Fibroblast of lung (primary cell): Measurements from ENCODE around the gene RTL3. TPM values are rescaled to one million over a fixed set of nuclear protein-coding genes. Genes with fewer than 3 reads are reported as not detected.

Experiments used
- DNase-seq, 2 donors: peaks; one replicate each; pipeline versions ENCODE4 v3.0.0 to v3.0.0-alpha.2; 2010; ENCODE audit warnings: low read depth in 2 of 2
- H2AFZ ChIP-seq: 2 replicates; pipeline ENCODE4 v1.5.1; 2012; ENCODE audit warnings: low read length, control low read depth, inconsistent platforms
- H3K27ac ChIP-seq: 2 replicates; pipeline ENCODE4 v1.5.1; 2011; ENCODE audit warnings: low read length, control low read depth; ENCODE audit not compliant: insufficient read depth
- H3K27me3 ChIP-seq: 2 replicates; pipeline ENCODE4 v1.5.1; 2011; ENCODE audit warnings: mild to moderate bottlenecking, low read length; ENCODE audit not compliant: control insufficient read depth, insufficient read depth
- H3K36me3 ChIP-seq: 2 replicates; pipeline ENCODE4 v1.5.1; 2011; ENCODE audit warnings: low read length; ENCODE audit not compliant: control insufficient read depth, insufficient read depth
- H3K4me1 ChIP-seq: 2 replicates; pipeline ENCODE4 v1.5.1; 2011; ENCODE audit warnings: low read length; ENCODE audit not compliant: control insufficient read depth, insufficient read depth; ENCODE audit errors: extremely low read depth
- H3K4me2 ChIP-seq: 2 replicates; pipeline ENCODE4 v1.5.1; 2011; ENCODE audit warnings: low read length, control low read depth; ENCODE audit not compliant: insufficient read depth; ENCODE audit errors: extremely low read depth
- H3K4me3 ChIP-seq, 4 experiments: fragments of 200-600 bp in 1 of 4; sonication (generic) in 1 of 4; replicated peaks in 1 of 4; 2 replicates each; pipeline ENCODE4 v1.5.1; 2011 to 2016; ENCODE audit warnings: low read length in 4 of 4, low read depth in 3 of 4, mild to moderate bottlenecking in 3 of 4, control low read depth in 2 of 4, inconsistent platforms in 1 of 4, mixed read lengths in 1 of 4; ENCODE audit not compliant: insufficient read depth in 1 of 4; ENCODE audit errors: control extremely low read depth in 1 of 4
- H3K79me2 ChIP-seq: 2 replicates; pipeline ENCODE4 v1.5.1; 2012; ENCODE audit warnings: mild to moderate bottlenecking, low read length, inconsistent platforms; ENCODE audit not compliant: control insufficient read depth, insufficient read depth
- H3K9ac ChIP-seq: 2 replicates; pipeline ENCODE4 v1.5.1; 2011; ENCODE audit warnings: mild to moderate bottlenecking, low read length, control low read depth; ENCODE audit not compliant: insufficient read depth
- H3K9me3 ChIP-seq: 2 replicates; pipeline ENCODE4 v1.5.1; 2012; ENCODE audit warnings: low read depth, low read length; ENCODE audit not compliant: control insufficient read depth, insufficient read depth
- H4K20me1 ChIP-seq: 2 replicates; pipeline ENCODE4 v1.5.1; 2011; ENCODE audit warnings: low read length; ENCODE audit not compliant: control insufficient read depth, insufficient read depth; ENCODE audit errors: extremely low read depth
- EZH2 ChIP-seq: IDR thresholded peaks from 2 replicates; pipeline ENCODE4 v1.5.1; 2012; ENCODE audit warnings: low read length, control low read depth, mild to moderate bottlenecking; ENCODE audit errors: missing control alignments
- polyA plus RNA-seq, 2 donors: library from polyadenylated mRNA; depleted of rRNA in 1 of 2; stranded (reverse) in 1 of 2; unstranded in 1 of 2; fragments of >200 nt; gene quantifications; 2 replicates each; pipeline ENCODE4 v1.2.1, GENCODE V29; 2011 to 2012; ENCODE audit warnings: missing spikeins in 1 of 2
- total RNA-seq: library from RNA; depleted of rRNA; stranded (reverse); fragments of >200 nt; gene quantifications from 2 replicates; pipeline ENCODE4 v1.2.1, GENCODE V29; 2014
- TF ChIP-seq, protein P1 (sequence below), 2 donors: IDR thresholded peaks in 1 of 2; conservative IDR thresholded peaks in 1 of 2; 1 replicate in 1 of 2; 2 replicates in 1 of 2; pipeline ENCODE4 v1.5.1; 2011 to 2012; ENCODE audit warnings: low read length in 2 of 2, control low read depth in 1 of 2, inconsistent platforms in 1 of 2, low read depth in 1 of 2, mild to moderate bottlenecking in 1 of 2

Gene RTL3
- total and polyA plus RNA-seq, 2 donors (not counting 1 experiment from before 2014, with no cell fraction given), result 0.40 TPM; not detected in 1

DNA sequence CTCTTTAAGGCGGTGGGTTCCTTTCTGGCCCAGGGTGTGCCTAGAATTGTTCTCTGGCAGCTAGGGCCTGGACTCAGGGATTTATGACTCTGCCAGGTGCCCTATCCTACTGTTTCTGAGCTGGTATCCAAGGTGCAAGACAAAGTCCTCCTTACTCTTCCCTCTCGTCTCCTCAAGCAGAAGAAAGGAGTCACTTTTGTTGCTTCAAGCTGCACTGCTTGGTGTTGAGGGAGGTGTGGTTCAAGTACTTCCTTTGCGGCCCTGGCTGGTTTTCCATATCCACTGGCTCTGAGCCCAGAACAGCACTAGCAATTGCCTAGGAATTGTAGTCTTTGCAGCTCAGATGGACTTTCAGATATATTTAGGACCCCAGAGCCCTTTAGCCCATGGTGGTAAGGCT lies 39.3 kb downstream of the RTL3 start:
- Histone ChIP-seq H3K27me3 (no peaks in the 10 kb centered on the region), H3K4me2 (no peak overlapping the region), H3K4me1 (no peaks in the 10 kb centered on the region), H3K79me2 (no peaks in the 10 kb centered on the region), H3K9ac (no peak overlapping the region), H3K4me3 (no peak overlapping the region), H3K27ac (no peak overlapping the region), H3K36me3 (no peaks in the 10 kb centered on the region), H3K9me3 (no peaks in the 10 kb centered on the region), H2AFZ (no peak overlapping the region), H4K20me1 (no peaks in the 10 kb centered on the region)
- peak; percentile 29 to 58 for DNase-seq
- TF ChIP-seq, protein P1, sequence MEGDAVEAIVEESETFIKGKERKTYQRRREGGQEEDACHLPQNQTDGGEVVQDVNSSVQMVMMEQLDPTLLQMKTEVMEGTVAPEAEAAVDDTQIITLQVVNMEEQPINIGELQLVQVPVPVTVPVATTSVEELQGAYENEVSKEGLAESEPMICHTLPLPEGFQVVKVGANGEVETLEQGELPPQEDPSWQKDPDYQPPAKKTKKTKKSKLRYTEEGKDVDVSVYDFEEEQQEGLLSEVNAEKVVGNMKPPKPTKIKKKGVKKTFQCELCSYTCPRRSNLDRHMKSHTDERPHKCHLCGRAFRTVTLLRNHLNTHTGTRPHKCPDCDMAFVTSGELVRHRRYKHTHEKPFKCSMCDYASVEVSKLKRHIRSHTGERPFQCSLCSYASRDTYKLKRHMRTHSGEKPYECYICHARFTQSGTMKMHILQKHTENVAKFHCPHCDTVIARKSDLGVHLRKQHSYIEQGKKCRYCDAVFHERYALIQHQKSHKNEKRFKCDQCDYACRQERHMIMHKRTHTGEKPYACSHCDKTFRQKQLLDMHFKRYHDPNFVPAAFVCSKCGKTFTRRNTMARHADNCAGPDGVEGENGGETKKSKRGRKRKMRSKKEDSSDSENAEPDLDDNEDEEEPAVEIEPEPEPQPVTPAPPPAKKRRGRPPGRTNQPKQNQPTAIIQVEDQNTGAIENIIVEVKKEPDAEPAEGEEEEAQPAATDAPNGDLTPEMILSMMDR (conservative IDR thresholded peaks at IDR 0.05 in 1 of 2, IDR thresholded peaks at IDR 0.05 in 1 of 2; ENCODE audit: low read depth in 1 of 2, low read length in 2 of 2), result no peak
- TF ChIP-seq EZH2, result no peak

DNA sequence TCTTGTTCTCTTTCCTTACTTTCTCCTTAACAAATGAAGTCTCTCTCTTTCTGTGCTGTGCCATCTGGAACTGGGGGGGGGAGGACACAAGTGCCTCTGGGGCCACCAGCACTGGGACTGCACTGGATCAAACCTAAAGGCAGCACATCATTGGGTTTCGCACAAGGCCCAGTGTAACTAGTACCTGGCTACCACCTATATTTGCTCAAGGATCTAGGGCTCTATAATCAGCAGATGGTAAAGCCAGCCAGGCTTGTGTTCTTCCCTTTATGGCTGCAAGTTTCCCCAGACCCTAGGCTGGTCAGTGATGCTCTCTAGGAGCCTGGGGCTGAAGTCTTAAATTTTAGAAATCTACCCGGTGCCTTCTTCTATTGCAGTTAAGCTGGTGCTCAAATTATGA lies 40.1 kb downstream of the RTL3 start:
- no peaks in the 10 kb centered on the region for H3K4me1 ChIP-seq
- H3K27ac ChIP-seq, result no peak overlapping the region
- no peak overlapping the region for H3K9ac ChIP-seq
- H3K9me3 ChIP-seq, result no peaks in the 10 kb centered on the region
- DNase-seq, result no peak
- H3K4me3 ChIP-seq, result no peak overlapping the region
- no peaks in the 10 kb centered on the region for H3K79me2 ChIP-seq
- H2AFZ ChIP-seq, result no peak overlapping the region
- H4K20me1 ChIP-seq, result no peaks in the 10 kb centered on the region
- H3K36me3 ChIP-seq, result no peaks in the 10 kb centered on the region
- H3K27me3 ChIP-seq, result no peaks in the 10 kb centered on the region
- no peak overlapping the region for H3K4me2 ChIP-seq
- TF ChIP-seq, protein P1 (conservative IDR thresholded peaks at IDR 0.05 in 1 of 2, IDR thresholded peaks at IDR 0.05 in 1 of 2; ENCODE audit: low read depth in 1 of 2, low read length in 2 of 2), result no peak
- no peak for TF ChIP-seq EZH2

DNA sequence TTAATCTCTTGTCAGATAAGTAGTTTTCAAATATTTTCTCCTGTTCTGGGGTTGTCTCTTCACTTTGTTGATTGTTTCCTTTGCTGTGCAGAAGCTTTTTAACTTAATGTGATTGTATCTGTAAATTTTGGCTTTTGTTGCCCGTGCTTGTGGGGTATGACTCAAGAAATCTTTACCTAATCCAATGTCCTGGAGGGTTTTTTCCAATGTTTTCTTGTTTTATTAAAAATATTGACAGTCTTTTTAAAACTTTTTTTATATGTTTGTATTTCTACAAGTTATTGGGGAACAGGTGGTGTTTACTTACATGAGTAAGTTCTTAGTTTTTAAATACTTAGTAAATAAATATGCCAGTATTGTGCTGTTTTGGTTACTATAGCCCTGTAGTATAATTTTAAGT lies 44.9 kb downstream of the RTL3 start:
- Histone ChIP-seq H3K4me1 (no peaks in the 10 kb centered on the region), H3K9me3 (no peaks in the 10 kb centered on the region), H3K27ac (no peak overlapping the region), H3K36me3 (no peaks in the 10 kb centered on the region), H3K4me2 (no peak overlapping the region), H3K27me3 (no peaks in the 10 kb centered on the region), H2AFZ (no peak overlapping the region), H4K20me1 (no peaks in the 10 kb centered on the region), H3K4me3 (no peak overlapping the region), H3K9ac (no peak overlapping the region), H3K79me2 (no peaks in the 10 kb centered on the region)
- DNase-seq, result no peak
- TF ChIP-seq, protein P1 (conservative IDR thresholded peaks at IDR 0.05 in 1 of 2, IDR thresholded peaks at IDR 0.05 in 1 of 2; ENCODE audit: low read depth in 1 of 2, low read length in 2 of 2), result no peak
- TF ChIP-seq EZH2, result no peak

Other genes starting within 250 kb of the RTL3 start
- 0.50 and 0.51 TPM in 2 replicates for gene LPAR4, start 88.4 kb upstream of the RTL3 start, total RNA-seq
- gene LPAR4, start 88.4 kb upstream of the RTL3 start, polyA plus RNA-seq, result 0.19 and 0.28 TPM in 2 replicates